ENCODE data around the gene UBL4A.

DNA sequence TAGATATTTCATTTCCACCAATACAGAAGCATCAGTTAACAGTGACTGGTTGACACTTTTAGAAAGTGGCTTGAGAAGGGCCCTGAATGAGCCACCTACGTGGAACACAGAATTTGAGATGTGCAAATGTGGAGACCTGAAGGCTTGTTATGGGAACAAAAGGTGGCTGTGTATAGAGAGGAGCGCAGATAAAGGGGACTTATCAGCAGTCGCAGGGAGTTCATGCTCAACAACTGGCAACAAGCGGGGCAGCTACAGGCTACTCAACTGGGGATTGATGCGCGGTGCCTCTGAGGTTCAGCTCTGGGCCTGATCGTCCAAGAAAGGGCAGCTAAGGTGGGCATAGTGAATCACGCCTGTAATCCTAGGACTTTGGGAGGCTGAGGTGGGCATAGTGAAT, 33.0 kb upstream of the UBL4A start:
- TF ChIP-seq, protein P1, sequence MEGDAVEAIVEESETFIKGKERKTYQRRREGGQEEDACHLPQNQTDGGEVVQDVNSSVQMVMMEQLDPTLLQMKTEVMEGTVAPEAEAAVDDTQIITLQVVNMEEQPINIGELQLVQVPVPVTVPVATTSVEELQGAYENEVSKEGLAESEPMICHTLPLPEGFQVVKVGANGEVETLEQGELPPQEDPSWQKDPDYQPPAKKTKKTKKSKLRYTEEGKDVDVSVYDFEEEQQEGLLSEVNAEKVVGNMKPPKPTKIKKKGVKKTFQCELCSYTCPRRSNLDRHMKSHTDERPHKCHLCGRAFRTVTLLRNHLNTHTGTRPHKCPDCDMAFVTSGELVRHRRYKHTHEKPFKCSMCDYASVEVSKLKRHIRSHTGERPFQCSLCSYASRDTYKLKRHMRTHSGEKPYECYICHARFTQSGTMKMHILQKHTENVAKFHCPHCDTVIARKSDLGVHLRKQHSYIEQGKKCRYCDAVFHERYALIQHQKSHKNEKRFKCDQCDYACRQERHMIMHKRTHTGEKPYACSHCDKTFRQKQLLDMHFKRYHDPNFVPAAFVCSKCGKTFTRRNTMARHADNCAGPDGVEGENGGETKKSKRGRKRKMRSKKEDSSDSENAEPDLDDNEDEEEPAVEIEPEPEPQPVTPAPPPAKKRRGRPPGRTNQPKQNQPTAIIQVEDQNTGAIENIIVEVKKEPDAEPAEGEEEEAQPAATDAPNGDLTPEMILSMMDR (IDR thresholded peaks at IDR 0.05), result no peak
- TF ChIP-seq POLR2A (IDR thresholded peaks at IDR 0.05) (no peak), EP300 (IDR thresholded peaks at IDR 0.05) (no peak)

Data from suprapubic skin (tissue), 3 donors.